A549 (cell line): Measurements from ENCODE around the gene POLRMT. TPM values are rescaled to one million over a fixed set of nuclear protein-coding genes. Genes with fewer than 3 reads are reported as not detected.
A peak's percentile ranks its signal among the peaks of the same experiment; 100 is the strongest.

Experiments
- ATAC-seq, 2 experiments: fragments of 200-7000 bp in 1 of 2; fragments of >200 bp in 1 of 2; cut with Nextera tagmentation in 1 of 2; cut with Tn5 transposase in 1 of 2; 3 replicates each; pipeline versions ENCODE4 v1.8.0 to v1.9.1; 2018 to 2020; ENCODE audit warnings: mild to moderate bottlenecking in 1 of 2, moderate library complexity in 1 of 2
- CTCF ChIA-PET: fragments of 300-600 bp; sonication (Branson Sonifier 250); formaldehyde crosslinking; extraction: SDS; loops from one replicate; lab custom pipeline; 2021; ENCODE audit warnings: antibody characterized with exemption, inconsistent platforms; lab: Yijun Ruan, JAX
- POLR2A ChIA-PET: fragments of 350-600 bp; formaldehyde crosslinking; extraction: SDS; loops from one replicate; lab custom pipeline; 2021; ENCODE audit warnings: antibody characterized with exemption, inconsistent platforms; lab: Yijun Ruan, JAX
- DNase-seq, 2 experiments: peaks; one replicate each; pipeline versions ENCODE4 v3.0.0 to v3.0.0-alpha.2; 2011 to 2016; ENCODE audit warnings: low read depth in 1 of 2, low spot score in 1 of 2
- FAIRE-seq: peaks from 2 replicates; lab custom pipeline; 2011; peaks lifted over from hg19 to GRCh38; lab: Jason Lieb, UNC
- H3K27ac ChIP-seq, 2 experiments: fragments of >200 bp; sonication (Bioruptor Twin); formaldehyde crosslinking; 3 replicates each; pipeline ENCODE4 v1.5.1; 2016 to 2017
- H3K4me1 ChIP-seq: fragments of >200 bp; sonication (Bioruptor Twin); formaldehyde crosslinking; 3 replicates; pipeline ENCODE4 v1.6.1; 2016
- H3K4me2 ChIP-seq: fragments of >200 bp; sonication (Bioruptor Twin); formaldehyde crosslinking; 3 replicates; pipeline ENCODE4 v1.6.1; 2016
- H3K4me3 ChIP-seq: fragments of >200 bp; sonication (Bioruptor Twin); formaldehyde crosslinking; 3 replicates; pipeline ENCODE4 v1.5.1; 2016
- H3K9me3 ChIP-seq: fragments of >200 bp; sonication (Bioruptor Twin); formaldehyde crosslinking; 3 replicates; pipeline ENCODE4 v1.6.1; 2016
- ATOH8 ChIP-seq: fragments of 250-450 bp; sonication (Bioruptor Pico); IDR thresholded peaks from 2 replicates; pipeline ENCODE4 v1.5.0; 2020; ENCODE audit warnings: low read depth, mild to moderate bottlenecking, moderate library complexity
- BCL3 ChIP-seq: fragments of >200 bp; sonication (Bioruptor Twin); formaldehyde crosslinking; IDR thresholded peaks from 3 replicates; pipeline ENCODE4 v1.6.1; 2016
- CBX2 ChIP-seq: fragments of 200-600 bp; sonication (generic); IDR thresholded peaks from 2 replicates; pipeline ENCODE4 v1.6.1; 2016; ENCODE audit warnings: low read depth, mild to moderate bottlenecking, borderline replicate concordance
- CEBPB ChIP-seq, 2 experiments: fragments of >200 bp in 1 of 2; sonication (Bioruptor Twin) in 1 of 2; formaldehyde crosslinking in 1 of 2; IDR thresholded peaks; 2 replicates each; pipeline ENCODE4 v1.6.1; 2012 to 2016
- CHD2 ChIP-seq: fragments of 150-350 bp; IDR thresholded peaks from 2 replicates; pipeline ENCODE4 v1.6.1; 2014; ENCODE audit warnings: low read length; ENCODE audit not compliant: partially characterized antibody
- EHF ChIP-seq: fragments of 250-450 bp; sonication (Bioruptor Pico); IDR thresholded peaks from 2 replicates; pipeline ENCODE4 v1.5.0; 2020; ENCODE audit warnings: mild to moderate bottlenecking
- ELK1 ChIP-seq: fragments of 150-350 bp; IDR thresholded peaks from 2 replicates; pipeline ENCODE4 v1.6.1; 2014; ENCODE audit warnings: low read depth, mild to moderate bottlenecking, low read length
- EP300 ChIP-seq, 2 experiments: fragments of >200 bp; sonication (Bioruptor Twin); formaldehyde crosslinking; IDR thresholded peaks; 2 replicates in 1 of 2; 3 replicates in 1 of 2; pipeline ENCODE4 v1.6.1; 2016 to 2017
- FOSB ChIP-seq: fragments of 250-450 bp; sonication (Bioruptor Pico); IDR thresholded peaks from 2 replicates; pipeline ENCODE4 v1.5.0; 2020; ENCODE audit warnings: mild to moderate bottlenecking, moderate library complexity
- GATA3 ChIP-seq: IDR thresholded peaks from 2 replicates; pipeline ENCODE4 v1.6.1; 2012; ENCODE audit warnings: borderline replicate concordance
- HMGXB4 ChIP-seq: fragments of 250-450 bp; sonication (Bioruptor Pico); IDR thresholded peaks from 2 replicates; pipeline ENCODE4 v1.5.0; 2021; ENCODE audit warnings: mild to moderate bottlenecking, moderate library complexity, borderline replicate concordance
- HOXA7 ChIP-seq: fragments of 250-450 bp; sonication (Bioruptor Pico); IDR thresholded peaks from 2 replicates; pipeline ENCODE4 v1.5.0; 2020; ENCODE audit warnings: mild to moderate bottlenecking, moderate library complexity
- HOXB13 ChIP-seq: fragments of 250-450 bp; sonication (Bioruptor Pico); IDR thresholded peaks from 2 replicates; pipeline ENCODE4 v1.5.0; 2020; ENCODE audit warnings: low read depth, mild to moderate bottlenecking, moderate library complexity
- HOXB5 ChIP-seq: fragments of 250-450 bp; sonication (Bioruptor Pico); IDR thresholded peaks from 2 replicates; pipeline ENCODE4 v1.5.0; 2020; ENCODE audit warnings: mild to moderate bottlenecking, moderate library complexity
- JUN ChIP-seq, 2 experiments: fragments of >200 bp; sonication (Bioruptor Twin); formaldehyde crosslinking; IDR thresholded peaks; 2 replicates in 1 of 2; 3 replicates in 1 of 2; pipeline ENCODE4 v1.6.1; 2016 to 2017
- JUNB ChIP-seq: fragments of >200 bp; sonication (Bioruptor Twin); formaldehyde crosslinking; IDR thresholded peaks from 2 replicates; pipeline ENCODE4 v1.6.1; 2016
- KDM1A ChIP-seq: fragments of 200-600 bp; sonication (generic); IDR thresholded peaks from 2 replicates; pipeline ENCODE4 v1.6.1; 2016; ENCODE audit warnings: low read depth, mild to moderate bottlenecking
- KDM5A ChIP-seq: fragments of 200-600 bp; sonication (generic); IDR thresholded peaks from 2 replicates; pipeline ENCODE4 v1.6.1; 2016; ENCODE audit warnings: antibody characterized with exemption, mild to moderate bottlenecking
- MAFK ChIP-seq: fragments of 450-650 bp; IDR thresholded peaks from 2 replicates; pipeline ENCODE4 v1.6.1; 2014; ENCODE audit not compliant: partially characterized antibody
- MYC ChIP-seq: IDR thresholded peaks from 2 replicates; pipeline ENCODE4 v1.6.1; 2012; ENCODE audit warnings: mild to moderate bottlenecking, inconsistent platforms, low read length, improper control_type of control experiment, borderline replicate concordance
- NFE2L2 ChIP-seq: fragments of 150-350 bp; conservative IDR thresholded peaks from 2 replicates; pipeline ENCODE4 v1.6.1; 2014; ENCODE audit warnings: low read length
- NR3C1 ChIP-seq: fragments of >200 bp; sonication (Bioruptor Twin); formaldehyde crosslinking; IDR thresholded peaks from 3 replicates; pipeline ENCODE4 v1.6.1; 2017
- RARB ChIP-seq: fragments of 250-450 bp; sonication (Bioruptor Pico); IDR thresholded peaks from 2 replicates; pipeline ENCODE4 v1.8.0; 2021; ENCODE audit warnings: mild to moderate bottlenecking, moderate library complexity
- RCOR1 ChIP-seq: fragments of 150-350 bp; IDR thresholded peaks from 2 replicates; pipeline ENCODE4 v1.6.1; 2014; ENCODE audit warnings: antibody characterized with exemption, low read length, low read depth
- REST ChIP-seq: fragments of 200-600 bp; sonication (generic); IDR thresholded peaks from 2 replicates; pipeline ENCODE4 v1.6.1; 2016; ENCODE audit warnings: antibody characterized with exemption, mild to moderate bottlenecking, moderate library complexity
- RNF2 ChIP-seq: fragments of 200-600 bp; sonication (generic); IDR thresholded peaks from 2 replicates; pipeline ENCODE4 v1.6.1; 2016; ENCODE audit warnings: low read depth, mild to moderate bottlenecking, antibody characterized with exemption, moderate library complexity, borderline replicate concordance
- SREBF2 ChIP-seq: fragments of 450-650 bp; IDR thresholded peaks from 2 replicates; pipeline ENCODE4 v1.6.1; 2014; ENCODE audit warnings: mild to moderate bottlenecking, moderate library complexity
- TFCP2L1 ChIP-seq: fragments of 250-450 bp; sonication (Bioruptor Pico); IDR thresholded peaks from 2 replicates; pipeline ENCODE4 v1.5.0; 2021; ENCODE audit warnings: mild to moderate bottlenecking
- ZSCAN20 ChIP-seq: fragments of 250-450 bp; sonication (Bioruptor Pico); IDR thresholded peaks from 2 replicates; pipeline ENCODE4 v1.8.0; 2022; ENCODE audit warnings: mild to moderate bottlenecking, moderate library complexity
- WGBS: methylation state at CpG from one replicate; pipeline ENCODE4 v1.1.6; 2017; ENCODE audit errors: missing lambda C conversion rate; 5-methylcytosine and 5-hydroxymethylcytosine counted together
- polyA minus RNA-seq: library from RNA; depleted of rRNA, polyadenylated mRNA; stranded (reverse); fragments of >200 nt; gene quantifications from 2 replicates; pipeline ENCODE4 v1.2.3, GENCODE V29; 2011; rRNA and poly(A)+ RNA removed
- polyA plus RNA-seq, 4 experiments: library from polyadenylated mRNA; depleted of rRNA in 3 of 4; stranded (reverse); fragments of >200 nt; fragmentation: RNase III in 1 of 4; extraction: RNeasy Plus Mini Kit Qiagen cat#74134 plus additional on column Dnase treatment in 1 of 4; gene quantifications; 2 replicates in 3 of 4; 3 replicates in 1 of 4; pipeline ENCODE4 v1.2.3, GENCODE V29; 2011 to 2017
- TF ChIP-seq, protein P1 (sequence below): IDR thresholded peaks from 2 replicates; pipeline ENCODE4 v1.6.1; 2012; ENCODE audit warnings: low read depth, borderline replicate concordance

POLRMT gene
- polyA plus RNA-seq (2011; rRNA removed) (41.9 and 59.8 TPM in 2 replicates), polyA plus RNA-seq (2017; fragmentation: RNase III; extraction: RNeasy Plus Mini Kit Qiagen cat#74134 plus additional on column Dnase treatment) (65.0 to 68.8 TPM (median 66.5 TPM) in 3 replicates), polyA minus RNA-seq (192 and 233 TPM in 2 replicates)
- 58.8 and 76.2 TPM in 2 replicates for polyA plus RNA-seq (2012; cell fraction: cytosol; rRNA removed)
- 187 and 288 TPM in 2 replicates for polyA plus RNA-seq (2012; cell fraction: nucleus; rRNA removed)

DNA sequence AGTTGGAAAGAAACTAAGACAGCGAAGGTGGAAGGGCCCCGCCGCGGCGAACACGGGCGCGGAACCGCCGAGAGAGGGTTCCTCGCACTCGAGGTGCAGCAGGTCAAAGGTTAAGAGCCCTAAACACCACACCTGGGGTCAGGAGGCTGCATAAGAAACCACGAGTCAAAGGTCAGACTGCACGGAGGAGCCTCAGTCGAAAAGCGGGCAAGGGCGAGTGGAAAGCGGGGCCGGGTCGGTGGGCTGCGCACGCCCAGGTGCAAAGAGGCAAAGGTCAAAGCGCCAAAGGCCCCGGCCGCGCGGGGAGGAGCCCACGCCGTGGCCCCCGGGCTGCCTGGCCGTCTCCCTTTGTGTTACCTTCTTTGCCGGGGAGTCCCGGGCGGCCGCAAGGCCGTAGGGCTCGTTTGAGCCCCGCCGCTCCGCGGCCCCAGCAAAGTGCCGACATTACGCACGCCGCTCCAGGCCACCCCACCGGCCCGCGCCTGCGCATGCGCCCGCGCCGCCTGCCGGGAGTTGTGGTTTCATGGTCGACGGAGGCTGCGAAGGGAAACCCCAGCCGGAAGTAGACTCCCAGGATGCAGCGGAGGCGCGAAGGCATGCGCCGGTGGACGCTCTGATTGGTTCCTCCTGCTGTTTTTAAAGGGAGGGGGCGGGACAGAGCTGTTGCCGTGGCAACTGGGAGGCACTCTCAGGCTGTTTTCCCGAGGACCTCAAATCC lies at the start of gene POLRMT:
Gene POLRMT, minus strand, starts transcription at position 470 of the 718 bp plus-strand sequence. Its CDS starts 25 bp downstream, at position 445.
- Histone ChIP-seq H3K4me1 (peaks cover 25% of the 10 kb centered on the region), H3K9me3 (no peaks in the 10 kb centered on the region), H3K4me3 (peak within 1 kb of the TSS; percentile 91), H3K27ac (peak within 1 kb of the TSS; percentile 94 to 97), H3K4me2 (peak within 1 kb of the TSS; percentile 98)
- 2% methylated on average over 38 of the region's 67 CpGs for WGBS
- DNase-seq (peak; percentile 97 to 99), FAIRE-seq (no peak), ATAC-seq (peak; percentile 90)
- POLR2A ChIA-PET, result interaction anchor here (1.0 to 1.1 kb wide), 4 partner anchors 10 to 127 kb away, joined by 3 to 7 read pairs (median 5); no protein-coding TSS in a partner anchor
- CTCF ChIA-PET, result interaction anchor here (1.1 to 3.7 kb wide), 4 partner anchors 45 to 83 kb away, joined by 3 to 13 read pairs (median 5); no protein-coding TSS in a partner anchor
- TF ChIP-seq RNF2, result peak; percentile 87; the same call in 1 of the 2 replicates
- TF ChIP-seq, protein P1, sequence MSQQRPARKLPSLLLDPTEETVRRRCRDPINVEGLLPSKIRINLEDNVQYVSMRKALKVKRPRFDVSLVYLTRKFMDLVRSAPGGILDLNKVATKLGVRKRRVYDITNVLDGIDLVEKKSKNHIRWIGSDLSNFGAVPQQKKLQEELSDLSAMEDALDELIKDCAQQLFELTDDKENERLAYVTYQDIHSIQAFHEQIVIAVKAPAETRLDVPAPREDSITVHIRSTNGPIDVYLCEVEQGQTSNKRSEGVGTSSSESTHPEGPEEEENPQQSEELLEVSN, result peak; percentile 82
- 0 out of 2 replicates have a peak, but pooled peaks have one; percentile 32 for TF ChIP-seq KDM5A
- no peak for TF ChIP-seq MAFK
- TF ChIP-seq RARB (CRISPR knock-in tag), result no peak
- no peak for TF ChIP-seq ATOH8 (CRISPR knock-in tag)
- TF ChIP-seq JUN (IDR thresholded peaks at IDR 0.05), result peak; percentile 49 to 51; a peak in 3 of 5 replicates
- TF ChIP-seq NFE2L2, result no peak
- TF ChIP-seq FOSB, result no peak
- no peak for TF ChIP-seq SREBF2
- TF ChIP-seq EHF, result 0 out of 2 replicates have a peak, but pooled peaks have one; percentile 28
- TF ChIP-seq CHD2, result no peak
- no peak for TF ChIP-seq HOXA7 (CRISPR knock-in tag)
- peak; percentile 19; the same call in 1 of the 3 replicates for TF ChIP-seq BCL3
- TF ChIP-seq CEBPB (IDR thresholded peaks at IDR 0.05), result no peak
- no peak for TF ChIP-seq JUNB
- no peak for TF ChIP-seq NR3C1
- TF ChIP-seq RCOR1, result no peak
- TF ChIP-seq TFCP2L1 (CRISPR knock-in tag), result no peak
- TF ChIP-seq GATA3, result no peak
- TF ChIP-seq HMGXB4, result no peak
- no peak for TF ChIP-seq HOXB5 (CRISPR knock-in tag)
- TF ChIP-seq HOXB13 (CRISPR knock-in tag), result no peak
- no peak for TF ChIP-seq MYC
- no peak for TF ChIP-seq CBX2
- no peak for TF ChIP-seq REST
- TF ChIP-seq EP300 (IDR thresholded peaks at IDR 0.05), result no peak
- TF ChIP-seq KDM1A, result no peak
- no peak for TF ChIP-seq ZSCAN20 (CRISPR knock-in tag)
- TF ChIP-seq ELK1, result no peak
